Gastroesophageal sphincter (tissue), 3 donors: ENCODE measurements around the gene SLC9A5.

ENCODE experiments used
- CTCF ChIP-seq, 4 experiments: fragments of 200-600 bp in 2 of 4; fragments of 450-650 bp in 2 of 4; sonication (generic) in 1 of 4; IDR thresholded peaks; one replicate each; pipeline ENCODE4 v1.5.1; 2017 to 2019; ENCODE audit warnings: antibody characterized with exemption in 4 of 4, mild to moderate bottlenecking in 2 of 4, moderate library complexity in 2 of 4
- EP300 ChIP-seq: sonication (generic); formaldehyde crosslinking; IDR thresholded peaks from one replicate; pipeline ENCODE4 v1.6.1; 2017; ENCODE audit warnings: antibody characterized with exemption, mild to moderate bottlenecking
- POLR2A ChIP-seq, 2 donors: fragments of 450-650 bp; IDR thresholded peaks; one replicate each; pipeline ENCODE4 v1.6.1; 2017; ENCODE audit warnings: antibody characterized with exemption in 2 of 2, mild to moderate bottlenecking in 2 of 2, moderate library complexity in 1 of 2
- POLR2AphosphoS5 ChIP-seq: sonication (generic); formaldehyde crosslinking; IDR thresholded peaks from one replicate; pipeline ENCODE4 v1.6.1; 2017; ENCODE audit warnings: antibody characterized with exemption

- TF ChIP-seq CTCF (IDR thresholded peaks at IDR 0.05) (no peak), POLR2A (IDR thresholded peaks at IDR 0.05) (no peak), POLR2AphosphoS5 (no peak), EP300 (no peak)
Observed at GRCh38 chr16:67277999-67278772, 29.4 kb downstream of the SLC9A5 start.
